ENCODE measurements around the gene C20orf96. TPM values are rescaled to one million over a fixed set of nuclear protein-coding genes. Genes with fewer than 3 reads are reported as not detected.

Gene C20orf96
- polyA plus RNA-seq, 1 donor from 2014 or later: 10.9 TPM

- H3K4me2 ChIP-seq (ENCODE audit: low read length): no peak overlapping the region
- H2AFZ ChIP-seq (ENCODE audit: low read depth, low read length): no peak overlapping the region
- H3K9me3 ChIP-seq (ENCODE audit: low read length): no peaks in the 10 kb centered on the region
- H3K9ac ChIP-seq (ENCODE audit: low read length): no peak overlapping the region
- H3K27ac ChIP-seq (ENCODE audit: low read length): no peak overlapping the region
- H3F3A ChIP-seq (ENCODE audit: insufficient read depth, low read length, poor library complexity, severe bottlenecking): no peaks in the 10 kb centered on the region
- no peaks in the 10 kb centered on the region for H3K27me3 ChIP-seq (ENCODE audit: insufficient read depth, low read depth, low read length)
- no peaks in the 10 kb centered on the region for H4K20me1 ChIP-seq (ENCODE audit: insufficient read depth)
- no peak overlapping the region for H3K4me3 ChIP-seq (ENCODE audit: low read length)
- peaks cover 11% of the 10 kb centered on the region for H3K79me2 ChIP-seq (replicated peaks; ENCODE audit: insufficient read depth, low read length)
- H3K9me2 ChIP-seq (ENCODE audit: insufficient read depth, low read length): no peaks in the 10 kb centered on the region
- H3K36me3 ChIP-seq (ENCODE audit: insufficient read depth, low read length): no peaks in the 10 kb centered on the region
- TF ChIP-seq, protein P1, sequence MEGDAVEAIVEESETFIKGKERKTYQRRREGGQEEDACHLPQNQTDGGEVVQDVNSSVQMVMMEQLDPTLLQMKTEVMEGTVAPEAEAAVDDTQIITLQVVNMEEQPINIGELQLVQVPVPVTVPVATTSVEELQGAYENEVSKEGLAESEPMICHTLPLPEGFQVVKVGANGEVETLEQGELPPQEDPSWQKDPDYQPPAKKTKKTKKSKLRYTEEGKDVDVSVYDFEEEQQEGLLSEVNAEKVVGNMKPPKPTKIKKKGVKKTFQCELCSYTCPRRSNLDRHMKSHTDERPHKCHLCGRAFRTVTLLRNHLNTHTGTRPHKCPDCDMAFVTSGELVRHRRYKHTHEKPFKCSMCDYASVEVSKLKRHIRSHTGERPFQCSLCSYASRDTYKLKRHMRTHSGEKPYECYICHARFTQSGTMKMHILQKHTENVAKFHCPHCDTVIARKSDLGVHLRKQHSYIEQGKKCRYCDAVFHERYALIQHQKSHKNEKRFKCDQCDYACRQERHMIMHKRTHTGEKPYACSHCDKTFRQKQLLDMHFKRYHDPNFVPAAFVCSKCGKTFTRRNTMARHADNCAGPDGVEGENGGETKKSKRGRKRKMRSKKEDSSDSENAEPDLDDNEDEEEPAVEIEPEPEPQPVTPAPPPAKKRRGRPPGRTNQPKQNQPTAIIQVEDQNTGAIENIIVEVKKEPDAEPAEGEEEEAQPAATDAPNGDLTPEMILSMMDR (IDR thresholded peaks at IDR 0.05; ENCODE audit: poor library complexity, severe bottlenecking): no peak
- TF ChIP-seq MXI1 (conservative IDR thresholded peaks at IDR 0.05; ENCODE audit: poor library complexity, severe bottlenecking): no peak
- no peak for TF ChIP-seq RAD21 (conservative IDR thresholded peaks at IDR 0.05)
- no peak for TF ChIP-seq EZH2 (IDR thresholded peaks at IDR 0.05; ENCODE audit: borderline replicate concordance, insufficient read depth, low read length, poor library complexity, severe bottlenecking)
- TF ChIP-seq TAF1 (IDR thresholded peaks at IDR 0.05; ENCODE audit: low read depth): no peak
- TF ChIP-seq POLR2AphosphoS5 (IDR thresholded peaks at IDR 0.05): no peak
- TF ChIP-seq REST (IDR thresholded peaks at IDR 0.05; ENCODE audit: borderline replicate concordance): no peak
- no peak for TF ChIP-seq SMC3 (conservative IDR thresholded peaks at IDR 0.05; ENCODE audit: poor library complexity)
- TF ChIP-seq EP300 (conservative IDR thresholded peaks at IDR 0.05; ENCODE audit: poor library complexity, severe bottlenecking): no peak
Observed at GRCh38 chr20:284172-284571, 6.4 kb downstream of the C20orf96 start.

DNA sequence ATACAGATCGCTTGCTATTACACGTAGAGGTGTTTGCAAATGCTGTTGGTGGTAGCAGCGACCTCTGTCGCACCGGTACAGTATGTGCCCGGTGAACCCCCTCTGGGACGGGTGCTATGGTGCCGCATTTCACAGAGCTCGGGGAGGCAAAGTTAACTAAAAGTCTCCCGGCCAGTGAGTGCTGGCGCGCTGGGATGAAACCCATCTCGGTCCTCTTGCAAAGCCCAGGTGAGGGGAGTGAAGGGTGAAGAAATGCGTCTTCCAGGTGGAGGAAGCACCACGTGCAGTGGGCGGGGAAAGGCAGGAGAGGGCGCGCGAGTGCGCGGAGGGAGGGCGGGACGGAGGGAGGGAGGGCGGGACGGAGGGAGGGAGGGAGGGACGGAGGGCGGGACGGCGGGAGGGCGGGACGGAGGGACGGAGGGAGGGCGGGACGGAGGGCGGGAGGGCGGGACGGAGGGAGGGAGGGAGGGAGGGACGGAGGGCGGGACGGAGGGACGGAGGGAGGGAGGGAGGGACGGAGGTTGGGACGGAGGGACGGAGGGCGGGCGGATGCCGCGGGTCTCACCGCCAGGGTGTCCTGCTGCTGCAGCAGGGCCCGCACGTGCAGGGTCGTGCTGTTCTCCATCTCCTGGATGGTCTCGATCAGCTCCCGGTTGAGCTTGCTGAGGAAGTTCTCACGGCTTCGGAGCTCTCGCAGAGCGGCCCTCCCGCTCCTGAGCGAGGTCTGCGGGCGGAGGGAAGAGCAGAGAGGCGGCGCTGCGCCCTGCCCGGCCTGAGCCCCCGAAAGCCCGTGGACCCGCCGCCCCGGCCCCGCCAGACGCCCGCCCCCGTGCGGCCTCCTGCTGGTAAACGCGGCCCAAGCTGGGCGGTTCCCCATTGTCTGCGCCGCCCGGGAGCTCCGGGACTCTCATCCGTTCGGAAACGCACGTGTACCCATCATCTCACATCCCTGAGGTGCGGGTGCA, 11.7 kb downstream of the C20orf96 start:
- Histone ChIP-seq H3K9me2 (ENCODE audit: insufficient read depth, low read length) (no peaks in the 10 kb centered on the region), H4K20me1 (ENCODE audit: insufficient read depth) (no peaks in the 10 kb centered on the region), H3K27me3 (ENCODE audit: insufficient read depth, low read depth, low read length) (no peaks in the 10 kb centered on the region), H3K9ac (ENCODE audit: low read length) (no peak overlapping the region), H3K36me3 (ENCODE audit: insufficient read depth, low read length) (no peaks in the 10 kb centered on the region), H3K27ac (ENCODE audit: low read length) (no peak overlapping the region), H3K4me3 (ENCODE audit: low read length) (no peak overlapping the region), H3K4me2 (ENCODE audit: low read length) (no peak overlapping the region), H2AFZ (ENCODE audit: low read depth, low read length) (no peak overlapping the region), H3F3A (ENCODE audit: insufficient read depth, low read length, poor library complexity, severe bottlenecking) (no peaks in the 10 kb centered on the region), H3K79me2 (replicated peaks; ENCODE audit: insufficient read depth, low read length) (no peaks in the 10 kb centered on the region), H3K9me3 (ENCODE audit: low read length) (no peaks in the 10 kb centered on the region)
- no peak for TF ChIP-seq TAF1 (IDR thresholded peaks at IDR 0.05; ENCODE audit: low read depth)
- no peak for TF ChIP-seq EZH2 (IDR thresholded peaks at IDR 0.05; ENCODE audit: borderline replicate concordance, insufficient read depth, low read length, poor library complexity, severe bottlenecking)
- TF ChIP-seq SMC3 (conservative IDR thresholded peaks at IDR 0.05; ENCODE audit: poor library complexity): no peak
- no peak for TF ChIP-seq POLR2AphosphoS5 (IDR thresholded peaks at IDR 0.05)
- TF ChIP-seq, protein P1 (IDR thresholded peaks at IDR 0.05; ENCODE audit: poor library complexity, severe bottlenecking): no peak
- no peak for TF ChIP-seq MXI1 (conservative IDR thresholded peaks at IDR 0.05; ENCODE audit: poor library complexity, severe bottlenecking)
- no peak for TF ChIP-seq EP300 (conservative IDR thresholded peaks at IDR 0.05; ENCODE audit: poor library complexity, severe bottlenecking)
- TF ChIP-seq REST (IDR thresholded peaks at IDR 0.05; ENCODE audit: borderline replicate concordance): no peak
- no peak for TF ChIP-seq RAD21 (conservative IDR thresholded peaks at IDR 0.05)

Measured in neural cell (in vitro differentiated cells).